Fibroblast of the aortic adventitia (primary cell): ENCODE data around the gene NPPA. TPM values are rescaled to one million over a fixed set of nuclear protein-coding genes. Genes with fewer than 3 reads are reported as not detected.

ENCODE experiments used
- DNase-seq: peaks from one replicate; pipeline ENCODE4 v3.0.0-alpha.2; 2010; ENCODE audit warnings: low read depth
- H3K4me3 ChIP-seq: 2 replicates; pipeline ENCODE4 v1.5.1; 2011; ENCODE audit warnings: low read depth, mild to moderate bottlenecking, control low read depth, low read length, moderate library complexity
- CTCF ChIP-seq: IDR thresholded peaks from 2 replicates; pipeline ENCODE4 v1.5.1; 2011; ENCODE audit warnings: mild to moderate bottlenecking, low read length, control low read depth, inconsistent platforms; ENCODE audit not compliant: insufficient read depth
- total RNA-seq: library from RNA; depleted of rRNA; stranded (reverse); fragments of >200 nt; gene quantifications from 2 replicates; pipeline ENCODE4 v1.2.3, GENCODE V29; 2012; ENCODE audit warnings: low replicate concordance

The NPPA gene
- total RNA-seq, 1 donor, result not detected

DNA sequence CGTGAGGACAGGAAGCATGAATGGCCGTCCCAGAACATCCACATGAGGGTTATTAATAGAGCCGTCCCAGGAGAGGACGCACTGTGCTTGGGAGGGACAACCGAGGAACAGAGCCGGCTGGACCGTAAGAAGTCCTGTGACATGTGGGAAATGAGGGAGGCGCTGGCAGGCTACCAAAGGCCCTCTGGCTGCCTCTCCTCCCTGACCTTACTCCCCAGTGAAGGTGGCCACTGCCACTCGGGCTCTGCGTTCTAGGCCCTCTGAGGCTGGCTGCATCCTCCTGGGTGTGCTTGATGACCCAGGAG is 26.6 kb upstream of the NPPA start:
- no peak for TF ChIP-seq CTCF
- H3K4me3 ChIP-seq, result no peak overlapping the region
- DNase-seq, result no peak

DNA sequence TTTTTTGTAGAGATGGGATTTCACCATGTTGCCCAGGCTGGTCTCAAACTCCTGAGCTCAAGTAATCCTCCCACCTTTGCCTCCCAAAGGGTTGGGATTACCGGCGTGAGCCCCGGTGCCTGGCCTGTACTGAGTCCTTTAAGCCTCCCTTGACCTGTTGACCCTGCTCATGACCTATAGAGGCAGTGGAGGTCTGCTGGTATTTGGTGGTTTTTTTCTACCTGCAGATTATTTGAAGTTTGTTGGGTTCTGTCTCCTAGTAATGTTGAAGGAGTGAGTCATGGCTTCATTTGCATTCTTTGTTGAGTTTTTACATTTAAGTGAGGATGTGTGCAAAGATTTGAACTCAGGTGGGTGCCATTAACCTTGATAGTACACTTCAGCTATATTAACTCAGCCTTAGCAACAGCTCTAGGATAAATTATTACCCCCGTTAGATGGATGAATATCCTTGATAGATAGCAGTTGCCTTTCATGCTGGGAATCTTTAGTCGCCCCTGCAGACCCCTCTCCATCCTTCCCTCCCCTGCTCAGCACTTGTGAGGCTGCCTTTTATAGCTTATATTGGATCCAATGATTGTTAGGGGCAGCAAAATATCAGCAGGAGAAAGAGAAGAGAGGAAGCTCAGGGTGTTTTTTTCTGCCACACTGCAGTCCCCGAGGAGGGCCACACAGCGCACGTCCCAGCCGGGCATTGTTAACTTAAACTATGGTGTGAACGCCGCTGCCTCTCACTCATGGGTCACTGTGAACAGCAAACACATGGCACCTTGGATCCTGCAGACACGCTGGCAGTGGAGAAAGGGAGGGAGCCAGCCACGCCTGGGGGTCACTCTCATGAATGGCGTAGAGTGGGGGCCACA is 26.0 kb upstream of the NPPA start:
- TF ChIP-seq CTCF, result no peak
- DNase-seq, result no peak
- no peak overlapping the region for H3K4me3 ChIP-seq

DNA sequence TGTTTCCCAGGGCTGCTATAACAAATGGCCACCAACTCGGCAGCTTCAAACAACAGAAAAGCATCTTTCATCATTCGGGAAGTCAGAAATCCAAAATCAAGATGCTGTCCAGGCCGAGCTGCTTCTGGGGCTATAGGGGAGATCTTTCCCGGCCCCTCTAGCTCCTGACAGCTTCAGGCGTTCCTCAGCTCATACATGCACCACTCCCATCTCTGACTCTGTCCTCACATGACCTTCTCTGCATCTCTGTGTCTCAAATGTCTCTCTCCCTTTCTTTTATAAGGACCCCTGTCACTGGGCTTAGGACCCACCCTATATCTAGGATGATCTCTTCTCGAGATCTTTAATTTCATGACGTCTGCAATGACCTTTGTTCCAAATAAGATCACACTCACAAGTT is 25.0 kb upstream of the NPPA start:
- no peak for DNase-seq

GRCh38 chr1:11869650-11870207 is 22.1 kb upstream of the NPPA start:
- no peak overlapping the region for H3K4me3 ChIP-seq
- no peak for DNase-seq
- TF ChIP-seq CTCF, result no peak

More for the DNA sequence above, 25.0 kb upstream of the NPPA start:
- no peak for TF ChIP-seq CTCF
- H3K4me3 ChIP-seq, result no peak overlapping the region

DNA sequence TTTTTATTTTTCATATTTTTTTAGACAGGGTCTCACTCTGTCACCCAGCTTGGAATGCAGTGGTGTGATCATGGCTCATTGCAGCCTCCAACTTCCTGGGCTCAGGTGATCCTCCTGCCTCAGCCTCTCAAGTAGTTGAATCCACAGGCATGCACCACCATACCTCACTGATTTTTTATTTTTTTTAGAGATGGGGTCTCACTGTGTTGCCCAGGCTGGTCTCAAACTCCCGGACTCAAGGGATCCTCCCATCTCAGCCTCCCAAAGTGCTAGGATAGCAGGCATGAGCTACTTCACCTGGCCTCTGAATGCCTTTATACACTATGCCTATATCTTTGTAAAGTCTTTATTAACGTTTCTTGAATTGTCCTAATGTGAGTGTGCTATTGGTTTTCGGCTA is 21.5 kb upstream of the NPPA start:
- no peak for DNase-seq
- H3K4me3 ChIP-seq, result no peak overlapping the region
- no peak for TF ChIP-seq CTCF

DNA sequence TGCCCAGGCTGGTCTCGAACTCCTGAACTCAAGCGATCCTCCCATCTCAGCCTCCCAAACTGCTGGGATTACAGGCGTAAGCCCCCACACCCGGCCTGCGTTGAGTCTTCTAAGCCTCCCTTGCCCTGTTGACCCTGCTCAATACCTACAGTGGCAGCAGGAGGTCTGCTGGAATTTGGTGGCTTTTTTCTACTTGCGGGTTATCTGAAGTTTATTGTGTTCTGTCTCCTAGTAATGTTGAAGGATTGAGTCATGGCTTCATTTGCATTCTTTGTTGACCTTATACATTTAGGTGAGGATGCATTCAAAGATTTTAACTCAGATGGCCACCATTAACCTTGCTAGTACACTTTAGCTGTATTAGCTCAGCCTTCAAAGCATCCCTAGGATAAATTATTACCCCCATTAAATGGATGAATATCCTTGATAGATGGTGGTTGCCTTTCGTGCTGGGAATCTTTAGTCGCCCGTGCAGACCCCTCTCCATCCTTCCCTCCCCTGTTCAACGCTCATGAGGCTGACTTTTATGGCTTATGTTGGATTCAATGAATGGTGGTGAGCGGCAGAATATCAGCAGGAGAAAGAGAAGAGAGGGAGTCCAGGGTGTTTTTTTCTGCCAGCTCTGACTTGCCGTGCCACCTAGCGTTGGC is 20.9 kb upstream of the NPPA start:
- no peak for TF ChIP-seq CTCF
- H3K4me3 ChIP-seq, result no peak overlapping the region
- DNase-seq, result no peak
